Upper lobe of left lung (tissue), 6 donors: ENCODE measurements around the gene MAST4. TPM values are rescaled to one million over a fixed set of nuclear protein-coding genes. Genes with fewer than 3 reads are reported as not detected.

ENCODE experiments used
- ATAC-seq, 2 donors: fragments of 200-7000 bp; cut with Tn5 transposase; one replicate each; pipeline ENCODE4 v1.9.1; 2022; ENCODE audit warnings: mild to moderate bottlenecking in 2 of 2, moderate library complexity in 2 of 2; ENCODE audit not compliant: low FRiP score in 2 of 2
- DNase-seq, 2 donors: peaks; one replicate each; pipeline ENCODE4 v3.0.0-alpha.2; 2019 to 2020
- H3K27ac ChIP-seq, 4 donors: fragments of 200-600 bp; sonication (generic); one replicate each; pipeline ENCODE4 v1.5.1; 2016 to 2019
- H3K27me3 ChIP-seq, 4 donors: fragments of 200-600 bp; sonication (generic); one replicate each; pipeline ENCODE4 v1.5.1; 2017 to 2019
- H3K36me3 ChIP-seq, 4 donors: fragments of 200-600 bp; sonication (generic); one replicate each; pipeline ENCODE4 v1.5.1; 2016 to 2019
- H3K4me1 ChIP-seq, 4 donors: fragments of 200-600 bp; sonication (generic); one replicate each; pipeline ENCODE4 v1.5.1; 2018 to 2019
- H3K4me3 ChIP-seq, 4 donors: fragments of 200-600 bp; sonication (generic); one replicate each; pipeline ENCODE4 v1.5.1; 2017 to 2019; ENCODE audit warnings: mild to moderate bottlenecking in 2 of 4, moderate library complexity in 1 of 4
- H3K9me3 ChIP-seq, 4 donors: fragments of 200-600 bp; sonication (generic); one replicate each; pipeline ENCODE4 v1.5.1; 2018 to 2019
- CTCF ChIP-seq, 6 experiments: fragments of 450-650 bp in 4 of 6; fragments of 200-600 bp in 2 of 6; sonication (generic) in 2 of 6; IDR thresholded peaks; one replicate each; pipeline ENCODE4 v1.5.1; 2016 to 2019; ENCODE audit warnings: antibody characterized with exemption in 6 of 6
- EP300 ChIP-seq, 4 donors: sonication (generic); formaldehyde crosslinking; IDR thresholded peaks; one replicate each; pipeline ENCODE4 v1.5.1; 2017; ENCODE audit warnings: antibody characterized with exemption in 4 of 4, control low read depth in 2 of 4
- POLR2A ChIP-seq, 4 donors: fragments of 450-650 bp; IDR thresholded peaks; one replicate each; pipeline ENCODE4 v1.5.1; 2016 to 2017; ENCODE audit warnings: antibody characterized with exemption in 4 of 4, mild to moderate bottlenecking in 2 of 4
- POLR2AphosphoS5 ChIP-seq, 2 donors: sonication (generic); formaldehyde crosslinking; IDR thresholded peaks; one replicate each; pipeline ENCODE4 v1.5.1; 2017; ENCODE audit warnings: antibody characterized with exemption in 2 of 2
- whole genome bisulfite sequencing, 2 donors: methylation state at CpG; one replicate each; pipeline ENCODE4 v1.1.5; 2017 to 2018; 5-methylcytosine and 5-hydroxymethylcytosine counted together
- total RNA-seq, 6 donors: library from RNA; depleted of rRNA in 4 of 6; stranded (reverse); fragments of >200 nt in 4 of 6; gene quantifications; one replicate each; pipeline versions ENCODE4 v1.1.0 to v1.2.1, GENCODE V29; 2016 to 2021
- donor health status: DM: no; HTN: no; CAD: no; lungs with moderate emphysema.
- donor health status: DM: no; HTN: yes; CAD: no; lungs with severe emphysema.

Gene MAST4
- total RNA-seq, 6 donors from 2014 or later = 44.8 to 229 (median 66.4) TPM

GRCh38 chr5:66717455-66718373 is 121.5 kb downstream of the MAST4 start:
- no peak for TF ChIP-seq POLR2A (IDR thresholded peaks at IDR 0.05)
- no peak for TF ChIP-seq CTCF (IDR thresholded peaks at IDR 0.05)
- no peak for TF ChIP-seq EP300 (IDR thresholded peaks at IDR 0.05)
- TF ChIP-seq POLR2AphosphoS5 (IDR thresholded peaks at IDR 0.05) = no peak
- no peak for DNase-seq
- peaks cover 0 to 11% (median 3%) of the 10 kb centered on the region in 4 donors for H3K4me1 ChIP-seq
- no peak overlapping the region for H3K4me3 ChIP-seq
- peak overlapping the region in 1 of 4 donors; percentile 49 for H3K27ac ChIP-seq
- no peaks in the 10 kb centered on the region for H3K36me3 ChIP-seq
- H3K27me3 ChIP-seq = no peaks in the 10 kb centered on the region
- no peaks in the 10 kb centered on the region for H3K9me3 ChIP-seq
- WGBS, 2 donors = 53% methylated on average over 6 of the region's 6 CpGs
- ATAC-seq = peak in 1 of 2 donors; percentile 42

GRCh38 chr5:66718374-66719002 is 122.3 kb downstream of the MAST4 start:
- TF ChIP-seq EP300 (IDR thresholded peaks at IDR 0.05) = no peak
- no peak for TF ChIP-seq CTCF (IDR thresholded peaks at IDR 0.05)
- no peak for TF ChIP-seq POLR2A (IDR thresholded peaks at IDR 0.05)
- no peak for TF ChIP-seq POLR2AphosphoS5 (IDR thresholded peaks at IDR 0.05)
- no peak for DNase-seq
- Histone ChIP-seq H3K9me3 (no peaks in the 10 kb centered on the region), H3K27me3 (no peaks in the 10 kb centered on the region), H3K4me1 (peaks cover 0 to 11% (median 3%) of the 10 kb centered on the region in 4 donors), H3K4me3 (no peak overlapping the region), H3K36me3 (no peaks in the 10 kb centered on the region), H3K27ac (peak overlapping the region in 1 of 4 donors; percentile 49)
- WGBS, 2 donors = 36 to 55% methylated on average over 7 of the region's 7 CpGs
- ATAC-seq = peak; percentile 21 to 54

- Histone ChIP-seq H3K4me3 (no peak overlapping the region), H3K36me3 (no peaks in the 10 kb centered on the region), H3K9me3 (no peaks in the 10 kb centered on the region), H3K27me3 (no peaks in the 10 kb centered on the region), H3K4me1 (peaks cover 0 to 11% (median 3%) of the 10 kb centered on the region in 4 donors), H3K27ac (no peak overlapping the region)
- ATAC-seq = no peak
- TF ChIP-seq EP300 (IDR thresholded peaks at IDR 0.05) (no peak), POLR2A (IDR thresholded peaks at IDR 0.05) (no peak), POLR2AphosphoS5 (IDR thresholded peaks at IDR 0.05) (no peak), CTCF (IDR thresholded peaks at IDR 0.05) (no peak)
- 69 to 86% methylated on average over 5 of the region's 5 CpGs for WGBS, 2 donors
- DNase-seq = no peak
These were observed 124.6 kb downstream of the MAST4 start for GRCh38 chr5:66720780-66721179.

- Histone ChIP-seq H3K27ac (no peak overlapping the region), H3K9me3 (no peaks in the 10 kb centered on the region), H3K36me3 (no peaks in the 10 kb centered on the region), H3K4me1 (peaks cover 0 to 8% (median 3%) of the 10 kb centered on the region in 4 donors), H3K4me3 (no peak overlapping the region), H3K27me3 (no peaks in the 10 kb centered on the region)
- WGBS, 2 donors = 53 to 58% methylated on average over 4 of the region's 4 CpGs
- DNase-seq (no peak), ATAC-seq (peak in 1 of 2 donors; percentile 31)
- TF ChIP-seq CTCF (IDR thresholded peaks at IDR 0.05) = no peak
- no peak for TF ChIP-seq POLR2A (IDR thresholded peaks at IDR 0.05)
- TF ChIP-seq POLR2AphosphoS5 (IDR thresholded peaks at IDR 0.05) = no peak
- no peak for TF ChIP-seq EP300 (IDR thresholded peaks at IDR 0.05)
These were observed 126.5 kb downstream of the MAST4 start for GRCh38 chr5:66722686-66723085.
